Activated CD4-positive, alpha-beta T cell treated with anti-CD3 and anti-CD28 coated beads, Interleukin-2, amount 50 U/mL, for 1 hour (primary cell): ENCODE results near the gene CELA3B.
"Not testable (repeated sequence)": the region's sequence is repeated elsewhere in the genome, so short reads cannot be mapped to it uniquely, and the experiment has no call there.

Experiments used
- DNase-seq: peaks from one replicate; pipeline ENCODE4 v3.0.0-alpha.2; 2020

CELA3B gene, protein sequence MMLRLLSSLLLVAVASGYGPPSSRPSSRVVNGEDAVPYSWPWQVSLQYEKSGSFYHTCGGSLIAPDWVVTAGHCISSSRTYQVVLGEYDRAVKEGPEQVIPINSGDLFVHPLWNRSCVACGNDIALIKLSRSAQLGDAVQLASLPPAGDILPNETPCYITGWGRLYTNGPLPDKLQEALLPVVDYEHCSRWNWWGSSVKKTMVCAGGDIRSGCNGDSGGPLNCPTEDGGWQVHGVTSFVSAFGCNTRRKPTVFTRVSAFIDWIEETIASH

DNA sequence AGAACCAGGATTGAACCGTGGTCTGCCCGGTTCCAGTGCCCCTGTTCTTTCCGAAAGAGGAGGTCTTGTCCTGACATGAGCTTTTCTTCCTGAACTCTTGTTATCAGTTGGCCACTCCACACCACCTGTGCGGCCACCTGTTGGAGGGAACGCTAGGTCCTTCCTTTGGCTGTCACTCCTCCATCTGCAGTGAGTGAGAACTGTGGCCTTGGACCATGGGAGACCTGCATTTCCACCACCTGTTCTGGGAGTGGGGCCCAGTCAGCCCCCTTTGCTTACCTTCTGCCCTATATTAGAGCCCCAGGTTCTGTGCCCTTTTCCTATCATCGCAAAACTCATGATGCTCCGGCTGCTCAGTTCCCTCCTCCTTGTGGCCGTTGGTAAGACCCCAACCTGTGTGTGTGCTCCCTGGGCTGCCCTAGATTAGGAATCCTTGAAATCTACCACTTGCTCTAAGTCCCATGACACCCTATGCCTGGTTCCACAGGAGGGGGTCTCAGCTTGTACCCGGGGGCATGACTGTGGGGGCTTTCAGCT is at the start of gene CELA3B:
Gene CELA3B, plus strand, starts transcription at position 320 of the 537 bp plus-strand sequence. Its CDS starts 18 bp downstream, at position 338.
- DNase-seq: not testable (repeated sequence)

DNA sequence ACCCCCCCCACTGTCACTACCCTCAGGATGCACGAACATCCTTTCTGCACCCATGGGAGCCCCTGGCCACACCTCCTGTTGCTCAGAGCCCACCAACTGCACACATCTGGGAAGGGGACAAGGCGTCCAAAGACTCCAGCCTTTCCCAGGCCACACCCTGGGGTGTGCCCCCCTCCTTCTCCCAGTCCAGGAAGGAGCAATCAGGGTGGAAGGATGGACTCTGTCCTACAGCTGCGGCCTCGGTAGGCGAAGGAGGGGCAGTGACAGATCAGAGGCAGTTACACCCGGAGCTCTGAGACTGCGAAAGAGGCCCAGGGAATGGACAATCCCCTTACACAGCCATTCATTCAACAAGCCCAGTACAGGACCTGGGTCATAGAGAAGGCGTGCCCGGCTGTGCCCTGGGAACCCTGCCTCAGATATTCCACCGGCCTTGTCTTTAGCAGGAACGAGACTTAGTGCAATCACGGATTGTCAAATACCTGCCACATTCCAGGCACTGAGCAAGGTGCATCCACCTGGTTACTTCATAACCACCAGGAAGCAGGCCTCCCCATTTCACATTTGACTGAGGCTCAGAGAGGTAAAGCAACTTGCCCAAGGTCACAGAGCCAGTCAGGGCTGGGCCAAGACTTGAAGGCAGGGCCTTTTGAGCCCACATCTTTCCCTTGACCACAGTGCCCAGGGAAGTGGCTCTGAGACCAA is 49.1 kb upstream of the CELA3B start:
- DNase-seq: no peak

DNA sequence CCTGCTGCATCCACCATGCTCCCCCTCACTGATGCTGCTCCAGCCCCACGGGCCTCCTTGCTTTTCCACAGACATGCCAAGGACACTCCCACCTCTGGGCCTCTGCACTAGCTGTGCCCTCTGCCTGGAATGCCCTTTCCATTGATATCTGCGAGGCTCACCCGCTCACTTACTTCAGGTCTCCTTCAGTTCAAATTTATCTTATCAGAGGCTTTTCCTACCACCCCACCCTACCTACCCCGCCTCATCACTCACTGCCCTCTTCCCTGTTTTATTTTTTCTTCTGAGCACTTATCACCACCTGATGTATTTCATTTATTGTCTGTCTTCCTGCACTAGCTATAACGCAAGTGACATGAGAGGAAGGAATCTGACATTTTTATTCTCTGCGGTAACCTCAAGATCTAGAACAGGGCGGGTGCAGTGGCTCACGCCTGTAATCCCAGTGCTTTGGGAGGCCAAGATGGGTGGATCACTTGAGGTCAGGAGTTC is 46.7 kb upstream of the CELA3B start:
- DNase-seq: no peak

DNA sequence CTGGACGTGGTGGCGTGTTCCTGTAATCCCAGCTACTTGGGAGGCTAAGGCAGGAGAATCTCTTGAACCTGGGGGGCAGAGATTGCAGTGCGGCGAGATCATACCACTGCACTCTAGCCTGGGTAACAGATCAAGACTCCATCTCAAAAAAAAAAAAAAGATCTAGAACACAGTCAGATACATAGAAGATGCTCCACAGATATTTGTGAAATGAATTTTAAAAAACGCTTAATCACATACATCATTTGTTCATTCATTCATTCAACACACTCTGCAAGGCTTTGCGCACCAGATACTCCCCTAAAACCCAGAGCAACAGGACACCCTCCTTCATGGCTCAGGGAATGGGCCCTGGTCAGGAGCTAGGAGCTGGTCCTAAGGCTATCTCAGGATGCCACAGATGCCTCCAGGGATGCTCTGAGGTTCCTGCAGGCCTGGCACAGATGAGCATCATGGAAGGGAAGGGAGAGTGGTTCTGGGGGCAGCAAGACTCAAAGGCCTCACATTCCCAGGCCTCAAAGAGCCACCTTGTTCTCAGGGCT is 46.1 kb upstream of the CELA3B start:
- no peak for DNase-seq

DNA sequence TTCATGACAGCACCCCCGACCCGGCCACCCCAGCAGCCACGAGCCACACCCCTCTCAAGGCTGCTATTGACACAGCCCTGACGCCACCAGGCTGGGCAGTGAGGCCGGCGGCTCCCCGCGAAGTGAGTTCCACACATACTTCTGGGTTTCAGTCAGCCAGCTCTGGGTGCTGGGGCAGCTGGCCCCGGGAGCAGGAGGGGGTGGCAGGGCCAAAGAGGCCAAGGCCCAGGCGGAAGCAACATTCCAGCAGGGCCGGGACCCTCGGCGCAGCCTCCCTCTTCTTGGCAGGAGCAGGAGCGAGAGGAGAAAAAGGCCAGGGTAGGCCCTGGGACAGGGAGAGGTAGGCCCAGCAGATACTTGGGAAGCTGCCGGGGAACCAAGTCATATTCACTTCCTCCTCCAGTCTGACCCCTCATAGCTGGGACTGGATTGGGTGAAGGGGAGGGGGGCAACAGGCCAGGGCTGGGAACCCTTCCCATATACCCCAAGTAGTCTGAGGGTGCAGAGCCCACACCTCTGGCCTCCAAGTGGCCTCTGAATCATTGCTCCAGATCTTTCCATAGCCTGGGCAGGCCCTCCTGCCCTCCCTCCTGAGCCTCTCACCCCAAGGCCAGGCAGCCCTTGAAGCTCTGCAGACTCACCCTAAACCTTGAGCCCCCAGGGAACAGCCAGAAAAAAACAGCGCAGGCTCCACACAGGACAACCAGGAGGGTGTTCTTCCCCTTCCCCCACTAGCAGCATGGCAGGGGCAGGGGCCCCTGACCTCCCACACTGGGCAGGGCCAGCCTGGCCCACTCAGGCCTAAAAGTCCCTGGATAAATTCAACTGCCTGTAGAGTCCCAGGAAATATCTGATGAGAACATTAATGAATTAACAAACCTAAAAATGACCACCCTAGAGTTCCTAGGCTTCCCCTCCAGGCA is 45.4 kb upstream of the CELA3B start:
- no peak for DNase-seq

DNA sequence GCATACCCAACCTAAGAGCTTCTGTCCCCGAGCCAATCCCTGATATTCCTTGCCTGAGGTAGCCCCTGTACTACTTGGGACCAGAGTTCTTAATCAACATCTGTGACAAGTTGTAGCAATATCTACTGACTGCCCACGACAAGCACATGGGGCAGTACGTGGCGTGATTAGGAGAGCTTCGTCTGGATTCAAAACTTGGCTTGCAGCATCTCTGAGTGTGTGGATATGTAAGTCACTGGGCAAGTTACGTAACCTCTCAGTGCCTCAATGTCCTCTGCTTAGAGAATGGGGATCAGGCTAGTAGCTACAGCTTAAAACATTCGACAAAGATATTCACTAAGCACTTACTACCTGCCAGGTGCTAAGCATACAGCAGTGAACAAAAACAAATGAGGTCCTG is 44.7 kb upstream of the CELA3B start:
- no peak for DNase-seq

DNA sequence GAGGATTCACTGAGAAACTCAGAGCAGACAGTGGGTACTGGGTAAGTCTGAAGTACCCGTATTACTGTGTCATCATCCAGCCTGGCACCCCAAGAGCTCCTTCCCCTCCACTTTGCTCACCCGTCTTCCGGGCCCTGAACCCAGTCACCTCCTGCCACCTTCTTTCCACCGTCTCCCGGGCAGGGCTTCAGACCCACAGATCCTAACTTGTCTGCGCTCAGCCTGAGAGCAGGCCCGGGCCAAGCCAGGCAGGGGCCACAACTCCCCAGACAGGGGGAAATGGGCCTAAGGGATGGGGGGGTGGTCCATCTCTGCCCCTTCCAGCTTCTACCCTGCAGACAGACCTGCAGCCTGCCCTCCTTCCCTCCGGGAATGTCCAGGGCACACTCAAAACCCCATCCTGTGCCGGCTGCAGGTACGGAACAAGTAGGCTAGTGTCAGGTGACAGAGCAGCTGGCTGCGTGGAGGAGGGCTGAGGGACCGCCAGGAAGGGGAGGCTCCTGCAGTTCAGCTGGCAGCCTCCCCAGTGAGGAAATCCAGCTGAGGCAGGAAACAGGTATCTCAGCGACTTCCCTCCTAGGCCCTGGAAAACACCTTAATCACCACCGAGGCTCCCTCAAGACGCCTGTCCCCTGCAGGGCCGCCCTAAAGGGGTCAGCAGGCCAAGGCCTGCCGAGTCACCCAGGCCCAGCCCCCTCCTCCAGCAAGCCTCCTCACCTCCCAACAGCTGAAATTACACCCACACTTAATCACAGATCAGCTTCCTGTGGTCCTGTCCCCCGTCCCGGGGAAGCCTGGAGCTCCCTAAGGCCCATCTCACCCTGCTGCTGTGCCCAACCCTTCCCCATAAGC is 43.2 kb upstream of the CELA3B start:
- no peak for DNase-seq

DNA sequence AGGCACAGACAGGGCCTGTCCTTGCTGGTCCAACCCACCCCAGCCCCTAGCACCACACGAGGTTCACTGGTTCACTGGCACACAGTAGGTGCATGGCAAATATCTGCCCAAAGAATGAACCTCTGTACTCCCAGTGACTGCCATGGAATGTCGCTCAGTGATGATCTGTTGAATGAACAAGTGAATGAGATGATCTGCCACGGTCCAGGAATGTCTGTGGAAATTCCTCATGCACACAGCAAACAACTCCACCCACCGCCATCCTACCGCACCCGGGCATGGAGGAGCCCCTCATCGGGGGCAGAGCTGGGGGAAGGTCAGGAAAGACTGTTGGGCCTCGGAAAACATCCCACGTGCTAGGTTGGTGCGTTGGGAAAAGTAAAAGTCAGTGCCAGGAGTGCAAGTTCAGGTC is 41.4 kb upstream of the CELA3B start:
- DNase-seq: no peak

DNA sequence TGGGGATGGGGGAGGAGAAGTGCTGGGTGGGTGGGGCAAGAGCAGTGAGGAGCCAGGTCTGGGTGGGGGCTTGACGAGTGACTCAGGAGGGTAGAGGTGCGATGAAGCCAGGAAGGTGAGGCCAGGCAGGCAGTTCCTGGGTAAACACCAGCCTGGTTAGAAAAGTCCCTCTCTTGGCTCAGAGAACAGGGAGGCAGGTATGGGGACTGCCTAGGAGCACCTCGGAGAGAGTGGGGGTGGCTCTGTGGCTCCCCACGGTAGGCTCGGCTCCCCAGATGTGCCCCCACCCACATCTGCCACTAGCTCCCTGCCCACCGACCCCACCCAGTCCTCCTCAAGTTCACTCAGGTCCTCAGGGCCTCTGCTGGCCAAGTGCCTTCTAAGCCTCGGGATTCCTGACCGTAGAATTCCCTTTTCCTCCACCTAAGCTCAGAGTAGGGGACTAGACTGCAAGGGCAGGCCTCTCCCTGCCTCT is 40.9 kb upstream of the CELA3B start:
- no peak for DNase-seq

DNA sequence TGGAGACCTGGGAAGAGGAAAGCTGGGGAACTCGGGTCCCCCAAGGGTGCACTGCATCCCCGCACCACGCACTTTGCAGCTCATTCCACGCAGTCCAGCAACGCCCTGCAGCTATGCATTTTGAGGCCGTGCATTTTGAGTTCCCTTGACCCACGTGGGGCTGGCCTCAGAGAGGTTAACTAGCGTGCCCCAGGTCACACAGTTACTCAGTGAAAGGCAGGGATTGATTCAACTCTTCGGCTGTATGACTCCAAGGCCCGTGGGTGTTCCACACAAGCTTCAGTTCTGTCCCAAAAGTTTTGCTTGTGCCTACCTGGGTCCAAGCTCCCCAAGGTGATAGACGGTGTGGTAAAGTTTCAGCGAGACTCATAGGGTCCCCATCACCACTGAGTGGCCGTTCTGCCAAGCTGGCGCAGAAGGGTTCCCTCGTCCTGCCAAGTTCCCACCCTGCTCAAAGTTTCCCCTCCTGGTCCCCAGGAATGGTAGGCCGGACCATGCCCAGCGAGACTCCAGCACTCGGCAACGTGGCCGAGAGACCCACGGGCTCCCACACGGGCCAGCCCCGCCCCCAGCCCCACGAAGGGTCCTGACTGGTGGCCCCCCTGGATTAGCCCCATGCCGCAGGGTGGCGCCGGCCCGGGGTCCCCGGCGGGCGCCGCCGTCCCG is 40.3 kb upstream of the CELA3B start:
- DNase-seq: no peak

DNA sequence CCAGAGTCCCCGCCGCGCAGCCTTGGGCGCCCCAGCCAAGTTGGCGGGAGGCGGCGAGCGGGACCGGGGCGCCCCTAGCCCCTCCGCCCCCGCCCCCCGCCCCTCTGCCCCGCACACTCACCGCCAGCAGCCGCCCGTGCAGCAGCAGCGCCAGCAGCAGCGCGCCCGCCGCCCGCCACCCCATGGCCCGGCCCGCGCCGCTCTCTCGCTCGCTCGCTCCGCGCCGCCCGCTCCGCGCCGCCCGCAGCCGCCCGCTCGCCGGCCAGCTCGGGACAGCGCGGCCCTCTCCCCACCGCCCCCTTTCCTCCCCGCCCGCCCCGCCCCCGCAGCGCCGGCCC is 39.8 kb upstream of the CELA3B start, which contains the start of gene HSPG2:
Gene HSPG2, minus strand, starts transcription at position 277 of the 338 bp plus-strand sequence. Its CDS starts 93 bp downstream, at position 184.
- DNase-seq: no peak

DNA sequence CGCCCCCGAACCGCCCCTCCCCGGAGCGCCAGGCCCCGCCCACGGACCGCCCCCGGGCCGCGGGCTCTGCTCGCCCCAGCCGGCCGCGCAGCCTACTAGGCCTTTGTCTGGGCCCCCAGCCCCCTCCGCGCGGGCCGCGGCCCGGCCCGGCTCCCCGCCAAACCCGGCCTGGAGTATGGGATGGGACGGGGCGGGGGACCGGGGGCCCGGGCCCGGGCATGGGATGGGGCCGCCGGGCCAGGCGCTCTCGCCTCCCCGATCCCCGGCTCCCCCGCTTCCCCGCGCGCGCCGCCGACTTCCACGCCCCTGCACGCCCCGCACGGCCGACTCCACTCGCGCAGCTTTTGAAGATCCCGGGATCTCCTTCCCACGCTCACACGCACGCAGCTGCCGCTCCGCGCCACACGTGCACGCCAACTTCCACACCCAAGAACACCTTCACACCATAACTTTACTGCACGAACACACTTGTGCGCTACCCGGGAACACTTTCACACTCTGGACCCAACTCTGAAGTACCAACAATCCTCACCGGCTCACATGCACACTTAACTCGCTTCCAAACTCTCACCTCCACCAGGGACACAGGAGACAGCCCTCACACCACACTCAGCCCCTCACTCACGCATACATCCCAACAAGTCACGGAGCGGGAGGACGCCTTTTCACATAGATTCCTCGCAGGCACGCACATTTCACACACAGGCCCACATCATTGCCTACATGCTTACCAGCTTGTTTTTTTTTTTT is 39.3 kb upstream of the CELA3B start:
- DNase-seq: peak; percentile 64

DNA sequence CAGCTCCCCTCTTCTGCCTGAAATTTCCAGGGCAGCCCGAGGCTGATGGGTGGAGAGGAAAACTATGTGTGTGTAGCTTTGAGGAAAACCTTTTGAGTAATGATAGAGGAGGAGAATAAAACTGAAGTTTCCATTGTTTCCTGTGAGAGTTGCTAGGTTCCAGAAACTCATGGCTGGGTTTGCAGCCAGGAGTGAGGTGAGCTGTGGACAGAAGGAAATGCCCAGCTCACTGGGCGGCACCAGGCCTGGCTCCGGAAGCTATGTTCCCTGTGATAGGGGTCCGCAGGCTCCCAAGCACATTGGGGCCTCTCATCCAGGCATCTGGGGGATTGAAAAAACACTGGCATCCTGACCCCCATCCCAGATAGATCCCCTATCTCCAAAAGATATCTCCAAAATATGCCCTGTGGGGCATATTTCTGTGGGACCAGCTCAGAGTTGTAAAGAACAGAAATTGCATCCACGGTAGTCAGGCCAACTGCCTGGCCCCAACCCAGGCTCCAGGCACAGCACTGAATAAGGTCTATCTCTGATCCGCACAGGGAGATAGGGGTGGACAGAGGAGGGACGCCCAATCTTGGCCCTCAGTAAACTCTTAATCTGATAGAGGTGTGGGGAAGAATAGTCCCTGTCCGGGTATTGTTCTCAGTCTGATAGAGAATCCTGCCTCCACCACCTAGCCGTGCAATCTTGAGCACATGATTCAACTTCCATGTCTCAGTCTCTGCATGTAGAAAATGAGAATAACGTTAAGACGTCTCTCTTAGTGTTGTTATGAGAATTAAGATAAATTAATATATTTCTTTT is 37.9 kb upstream of the CELA3B start:
- DNase-seq: no peak

DNA sequence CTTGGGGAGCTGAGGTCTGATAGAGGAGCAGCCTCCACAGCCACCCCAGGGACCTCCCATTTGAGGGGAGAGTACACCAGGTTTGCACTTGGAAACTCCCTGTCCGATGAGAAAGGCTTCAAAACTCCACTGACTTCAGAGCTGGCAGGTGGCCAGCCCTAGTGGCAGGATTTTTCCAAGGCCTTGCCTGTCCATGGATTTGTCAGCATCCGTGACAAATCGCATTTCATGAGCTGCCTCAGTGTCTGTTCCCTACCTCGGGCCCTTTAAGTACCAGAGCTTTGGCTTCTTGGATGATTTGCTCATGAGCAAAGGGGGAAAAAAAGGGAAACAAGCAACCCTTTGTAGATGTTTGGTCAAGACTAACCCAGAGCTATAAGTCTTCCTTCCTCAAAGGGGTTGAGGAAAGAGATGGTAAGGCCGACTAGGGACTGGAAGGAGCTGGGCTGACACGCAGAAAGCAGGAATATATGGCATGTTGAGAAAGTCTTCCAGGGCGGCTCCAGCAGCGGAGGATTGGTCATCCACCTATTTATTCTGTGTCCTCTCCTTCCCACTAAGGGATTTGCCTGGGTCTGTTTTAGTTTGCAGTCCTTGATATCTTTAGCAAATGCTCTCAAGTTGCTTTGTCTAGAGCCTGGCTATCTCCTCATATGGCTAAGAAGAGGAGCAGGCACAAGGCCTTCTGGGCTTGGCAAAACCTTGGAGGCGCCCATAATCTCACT is 37.0 kb upstream of the CELA3B start:
- no peak for DNase-seq

DNA sequence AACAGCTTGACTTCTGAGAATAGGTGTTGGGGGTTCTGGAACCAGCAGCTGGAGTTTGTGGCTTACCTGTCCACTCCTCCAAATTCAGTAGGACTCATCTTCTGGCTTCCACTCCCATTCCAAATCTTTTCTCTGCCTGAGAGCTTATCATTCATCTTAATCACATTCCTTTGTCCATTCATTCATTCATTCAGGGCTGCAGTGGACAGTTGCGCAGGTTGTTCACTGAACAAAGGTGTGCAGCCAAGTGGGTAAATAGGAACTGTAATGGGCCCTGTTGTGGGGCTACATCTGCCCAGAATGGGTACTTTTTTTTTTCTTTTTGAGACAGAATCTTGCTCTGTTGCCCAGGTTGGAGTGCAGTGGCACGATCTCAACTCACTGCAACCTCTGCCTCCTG is 36.3 kb upstream of the CELA3B start:
- no peak for DNase-seq

DNA sequence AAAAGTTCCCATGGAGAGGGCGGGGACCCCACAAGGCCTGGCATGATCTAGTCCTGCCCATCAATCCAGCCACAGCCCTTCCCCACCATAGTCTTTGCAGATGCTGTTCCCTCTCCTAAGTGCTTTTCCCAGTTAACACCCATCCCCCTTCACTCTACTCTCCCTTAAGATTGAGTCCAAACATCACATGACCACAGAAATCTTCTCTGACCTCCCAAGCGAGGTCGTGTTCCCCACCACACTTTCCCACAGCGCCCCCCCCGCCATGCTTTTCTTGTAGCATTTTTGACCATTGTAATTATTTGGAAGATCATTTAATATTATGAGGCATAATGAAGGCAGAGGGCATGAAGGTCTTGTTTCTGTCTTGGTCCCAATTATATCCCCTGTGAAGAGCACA is 35.5 kb upstream of the CELA3B start:
- no peak for DNase-seq

DNA sequence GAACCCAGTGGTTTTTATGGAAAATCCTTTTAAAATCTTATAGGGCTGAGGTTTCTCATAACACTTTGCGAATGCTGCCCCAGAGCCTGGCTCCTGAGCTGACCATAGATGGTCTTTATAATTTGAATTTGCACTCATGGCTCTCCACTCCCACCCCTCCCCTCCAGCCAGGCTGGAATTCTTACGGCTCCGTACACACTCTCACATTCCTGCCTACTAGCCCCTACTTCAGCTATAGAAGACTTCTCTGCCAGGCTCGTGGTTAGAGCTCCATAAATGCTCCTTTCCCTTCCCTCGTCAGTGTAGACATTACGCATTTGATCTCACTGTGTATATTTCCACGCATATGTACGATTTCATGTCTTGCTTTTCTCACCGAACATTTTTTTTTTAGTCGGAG is 34.4 kb upstream of the CELA3B start:
- DNase-seq: no peak

DNA sequence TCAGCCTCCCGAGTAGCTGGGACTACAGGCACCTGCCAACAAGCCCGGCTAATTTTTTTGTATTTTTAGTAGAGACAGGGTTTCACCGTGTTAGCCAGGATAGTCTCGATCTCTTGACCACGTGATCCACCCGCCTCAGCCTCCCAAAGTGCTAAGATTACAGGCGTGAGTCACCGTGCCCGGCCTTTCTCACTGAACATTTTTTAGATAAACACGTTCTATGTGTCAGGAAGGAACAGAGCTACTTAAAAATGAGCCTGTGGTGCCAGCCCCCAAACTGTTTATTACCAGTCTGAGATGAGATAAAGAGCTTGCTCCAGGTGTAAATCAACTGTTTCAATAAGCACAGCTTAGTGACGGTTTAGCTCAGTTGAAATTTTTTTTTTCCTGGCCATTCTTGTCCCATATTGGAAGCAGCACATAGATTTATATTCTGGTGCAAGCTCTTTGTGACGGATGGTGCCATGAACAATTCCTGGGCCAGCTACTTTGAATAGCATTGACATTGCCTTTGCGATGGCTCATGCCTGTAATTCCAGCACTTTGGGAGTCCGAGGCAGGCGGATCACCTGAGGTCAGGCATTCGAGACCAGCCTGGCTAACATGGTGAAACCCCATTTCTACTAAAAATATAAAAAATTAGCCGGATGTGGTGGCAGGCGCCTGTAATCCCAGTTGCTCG is 33.7 kb upstream of the CELA3B start:
- DNase-seq: not testable (repeated sequence)
